Activated CD4-positive, alpha-beta T cell treated with anti-CD3 and anti-CD28 coated beads for 36 hours (primary cell): ENCODE results near the gene FRRS1L. TPM values are rescaled to one million over a fixed set of nuclear protein-coding genes. Genes with fewer than 3 reads are reported as not detected.
"Not testable (repeated sequence)": the region's sequence is repeated elsewhere in the genome, so short reads cannot be mapped to it uniquely, and the experiment has no call there.

Experiments
- ATAC-seq: fragments of 200-7000 bp; cut with Tn5 transposase; one replicate; pipeline ENCODE4 v1.10.0; 2021; ENCODE audit warnings: mild to moderate bottlenecking, moderate library complexity
- CTCF ChIA-PET: fragments of 350-600 bp; sonication (Branson Sonifier 250); formaldehyde crosslinking; loops from one replicate; lab custom pipeline; 2021; ENCODE audit warnings: antibody characterized with exemption; lab: Charles Lee
- POLR2A ChIA-PET: fragments of 350-600 bp; sonication (Branson Sonifier 250); formaldehyde crosslinking; loops from one replicate; lab custom pipeline; 2021; ENCODE audit warnings: antibody characterized with exemption, inconsistent platforms; lab: Charles Lee
- DNase-seq: peaks from one replicate; pipeline ENCODE4 v3.0.0-alpha.2; 2020
- H3K27ac Mint-ChIP-seq: one replicate; pipeline ENCODE4 v1.8.0; 2021; ENCODE audit warnings: mixed read lengths
- H3K27me3 Mint-ChIP-seq: one replicate; pipeline ENCODE4 v1.8.0; 2021; ENCODE audit warnings: mixed read lengths
- H3K36me3 Mint-ChIP-seq: one replicate; pipeline ENCODE4 v1.8.0; 2021; ENCODE audit warnings: low read depth, mixed read lengths
- H3K4me1 Mint-ChIP-seq: one replicate; pipeline ENCODE4 v1.8.0; 2021; ENCODE audit warnings: mixed read lengths
- H3K4me3 Mint-ChIP-seq: one replicate; pipeline ENCODE4 v1.8.0; 2021; ENCODE audit warnings: mild to moderate bottlenecking, moderate library complexity, mixed read lengths
- H3K9me3 Mint-ChIP-seq: one replicate; pipeline ENCODE4 v1.8.0; 2021; ENCODE audit warnings: low read depth, mixed read lengths
- intact Hi-C, 2 experiments: fragments of 100-400 bp; cut with DNase I in 1 of 2; cut with micrococcal nuclease in 1 of 2; formaldehyde crosslinking; loops; one replicate each; pipeline versions ENCODE4 v1.14.2 to v1.15.1; 2022 to 2024; cut with DNase I, micrococcal nuclease
- total RNA-seq, 2 experiments: library from RNA; stranded (reverse); gene quantifications; one replicate each; pipeline ENCODE4 v1.2.3, GENCODE V29; 2021

The FRRS1L gene
- total RNA-seq, 2 experiments from 2014 or later: not detected

GRCh38 chr9:109129470-109130197, 37.4 kb downstream of the FRRS1L start:
- Mint-ChIP-seq H3K4me3 (no peak overlapping the region), H3K27ac (no peak overlapping the region), H3K9me3 (no peaks in the 10 kb centered on the region), H3K27me3 (no peaks in the 10 kb centered on the region), H3K36me3 (no peaks in the 10 kb centered on the region), H3K4me1 (no peaks in the 10 kb centered on the region)
- ChIA-PET POLR2A (no interaction called here), CTCF (no interaction called here)
- intact Hi-C loops: no loop called here
- DNase-seq (no peak), ATAC-seq (no peak)

DNA sequence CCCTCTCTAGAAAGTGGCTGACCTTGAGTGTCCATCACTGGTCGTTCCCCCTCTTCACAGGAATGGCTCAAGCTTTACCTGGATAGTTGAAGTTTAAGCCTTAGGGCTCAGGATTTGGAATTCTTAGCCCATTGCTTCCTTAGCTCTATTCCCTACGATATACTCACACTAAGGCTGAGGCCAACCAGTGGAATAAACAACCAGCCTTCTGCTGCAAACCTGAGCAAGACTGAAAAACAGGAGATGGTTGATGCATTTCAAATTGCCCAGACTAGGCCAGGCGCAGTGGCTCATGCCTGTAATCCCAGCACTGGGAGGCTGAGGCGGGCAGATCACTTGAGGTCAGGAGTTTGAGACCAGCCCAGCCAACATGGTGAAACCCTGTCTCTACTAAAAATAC, 40.4 kb downstream of the FRRS1L start:
- H3K4me1 Mint-ChIP-seq, intact Hi-C loops, CTCF ChIA-PET, H3K9me3 Mint-ChIP-seq, DNase-seq, POLR2A ChIA-PET, H3K27me3 Mint-ChIP-seq, H3K27ac Mint-ChIP-seq, H3K36me3 Mint-ChIP-seq, H3K4me3 Mint-ChIP-seq, ATAC-seq: not testable (repeated sequence)

- ATAC-seq: no peak
- ChIA-PET CTCF (interaction anchor here (1.2 kb wide), 1 partner anchor 13 kb away, joined by 3 read pairs; no protein-coding TSS in a partner anchor), POLR2A (no interaction called here)
- Mint-ChIP-seq H3K27me3 (no peaks in the 10 kb centered on the region), H3K4me1 (peaks cover 8% of the 10 kb centered on the region), H3K9me3 (no peaks in the 10 kb centered on the region), H3K36me3 (no peaks in the 10 kb centered on the region), H3K4me3 (no peak overlapping the region), H3K27ac (no peak overlapping the region)
- DNase-seq: no peak
- intact Hi-C loops: no loop called here
Measured at GRCh38 chr9:109124121-109124520, 42.9 kb downstream of the FRRS1L start.

DNA sequence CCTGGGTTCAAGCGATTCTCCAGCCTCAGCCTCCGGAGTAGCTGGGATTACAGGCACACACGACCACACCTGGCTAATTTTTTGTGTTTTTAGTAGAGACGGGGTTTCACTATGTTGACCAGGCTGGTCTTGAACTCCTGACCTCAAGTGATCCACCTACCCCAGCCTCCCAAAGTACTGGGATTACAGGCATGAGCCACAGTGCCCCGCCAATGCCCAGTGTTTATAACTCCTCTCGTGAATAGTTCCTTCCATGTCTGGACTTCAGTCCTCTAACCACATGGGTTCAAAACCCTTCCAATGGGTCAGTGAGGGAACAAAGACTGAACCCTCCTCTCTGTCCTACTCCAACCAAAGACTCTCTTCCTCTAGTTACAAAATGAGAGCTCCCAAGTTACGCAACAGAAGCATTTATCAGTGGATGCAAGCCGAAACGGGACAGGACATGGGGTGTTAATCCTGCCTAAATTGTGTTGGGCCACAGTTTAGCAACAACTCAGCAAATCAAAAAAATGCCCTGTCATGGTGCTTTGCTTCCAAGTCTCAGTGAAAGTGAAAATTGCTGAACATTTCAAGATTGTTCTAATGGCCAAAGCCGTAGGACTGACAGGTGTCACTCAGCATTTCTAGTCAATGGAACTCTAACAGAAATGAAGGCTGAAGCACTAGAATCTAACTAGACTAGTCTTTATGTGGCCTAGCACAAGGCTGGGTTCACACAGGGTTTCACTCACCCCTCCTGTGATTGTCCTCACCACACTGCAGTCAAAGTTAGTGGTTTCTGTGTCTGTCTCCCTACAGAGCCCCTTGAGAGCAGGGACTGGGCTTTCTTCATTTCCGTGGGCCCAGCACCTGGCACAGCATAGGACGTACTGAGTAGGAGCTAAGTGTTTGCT, 44.1 kb downstream of the FRRS1L start:
- POLR2A ChIA-PET: no interaction called here
- Mint-ChIP-seq H3K27ac (no peak overlapping the region), H3K4me1 (peaks cover 10% of the 10 kb centered on the region), H3K27me3 (no peaks in the 10 kb centered on the region), H3K9me3 (no peaks in the 10 kb centered on the region), H3K4me3 (no peak overlapping the region), H3K36me3 (peaks cover under 1% of the 10 kb centered on the region)
- CTCF ChIA-PET: interaction anchor here (1.2 kb wide), 1 partner anchor 12 kb away, joined by 3 read pairs; no protein-coding TSS in a partner anchor
- intact Hi-C loops: no loop called here
- no peak for ATAC-seq
- DNase-seq: no peak

- Mint-ChIP-seq H3K27ac (no peak overlapping the region), H3K4me1 (peaks cover 25% of the 10 kb centered on the region), H3K36me3 (peaks cover 10% of the 10 kb centered on the region), H3K27me3 (no peaks in the 10 kb centered on the region), H3K4me3 (no peak overlapping the region), H3K9me3 (no peaks in the 10 kb centered on the region)
- CTCF ChIA-PET: interaction anchor here (0.7 to 1.4 kb wide), 2 partner anchors 13 to 81 kb away, joined by 3 read pairs; no protein-coding TSS in a partner anchor
- POLR2A ChIA-PET: no interaction called here
- ATAC-seq (no peak), DNase-seq (no peak)
- intact Hi-C loops: loop anchor here in 1 of 2 experiments (2.0 kb wide), 1 partner anchor 187 kb away; the partner anchor contains the start of genes ABITRAM and ELP1
Measured at GRCh38 chr9:109121232-109121796, 45.7 kb downstream of the FRRS1L start.

DNA sequence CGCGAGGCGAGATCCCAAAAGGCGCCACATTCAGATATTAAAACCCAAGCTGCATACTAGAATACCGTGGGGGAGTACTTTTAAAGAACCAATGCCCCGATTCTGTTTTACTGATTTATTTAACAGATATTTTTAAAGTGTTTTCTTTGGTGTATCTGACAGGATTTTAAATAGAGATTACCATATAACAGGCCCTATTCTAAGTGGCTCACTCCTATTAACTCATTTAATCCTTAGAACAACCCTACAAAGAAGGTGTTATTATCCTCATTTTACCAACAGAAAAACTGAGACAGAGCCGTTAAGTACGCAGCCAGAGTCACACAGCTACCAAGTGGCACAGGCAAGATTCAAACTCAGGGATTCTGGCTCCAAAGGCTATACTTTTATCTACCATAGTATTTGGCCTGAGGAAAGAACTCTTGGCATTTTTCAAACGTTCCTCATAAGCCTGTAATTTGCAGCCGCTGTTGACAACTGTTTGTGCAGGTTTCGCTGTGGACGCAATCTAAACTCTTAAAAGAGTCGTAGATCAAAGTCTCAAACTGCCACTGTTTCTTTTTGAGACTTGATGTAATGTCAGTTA, 46.8 kb downstream of the FRRS1L start:
- CTCF ChIA-PET: interaction anchor here (0.7 to 1.4 kb wide), 3 partner anchors 14 to 242 kb away, joined by 3 to 5 read pairs (median 4); no protein-coding TSS in a partner anchor
- intact Hi-C loops: loop anchor here (1.0 to 2.0 kb wide), 5 partner anchors 61 to 186 kb away; partner anchors contain the start of genes ABITRAM (in 2 of the 2), ELP1 (in 2 of the 2) and CTNNAL1 (in 1 of the 2)
- POLR2A ChIA-PET: interaction anchor here (0.6 to 1.3 kb wide), 6 partner anchors 11 to 206 kb away, joined by 3 to 6 read pairs (median 3); no protein-coding TSS in a partner anchor

DNA sequence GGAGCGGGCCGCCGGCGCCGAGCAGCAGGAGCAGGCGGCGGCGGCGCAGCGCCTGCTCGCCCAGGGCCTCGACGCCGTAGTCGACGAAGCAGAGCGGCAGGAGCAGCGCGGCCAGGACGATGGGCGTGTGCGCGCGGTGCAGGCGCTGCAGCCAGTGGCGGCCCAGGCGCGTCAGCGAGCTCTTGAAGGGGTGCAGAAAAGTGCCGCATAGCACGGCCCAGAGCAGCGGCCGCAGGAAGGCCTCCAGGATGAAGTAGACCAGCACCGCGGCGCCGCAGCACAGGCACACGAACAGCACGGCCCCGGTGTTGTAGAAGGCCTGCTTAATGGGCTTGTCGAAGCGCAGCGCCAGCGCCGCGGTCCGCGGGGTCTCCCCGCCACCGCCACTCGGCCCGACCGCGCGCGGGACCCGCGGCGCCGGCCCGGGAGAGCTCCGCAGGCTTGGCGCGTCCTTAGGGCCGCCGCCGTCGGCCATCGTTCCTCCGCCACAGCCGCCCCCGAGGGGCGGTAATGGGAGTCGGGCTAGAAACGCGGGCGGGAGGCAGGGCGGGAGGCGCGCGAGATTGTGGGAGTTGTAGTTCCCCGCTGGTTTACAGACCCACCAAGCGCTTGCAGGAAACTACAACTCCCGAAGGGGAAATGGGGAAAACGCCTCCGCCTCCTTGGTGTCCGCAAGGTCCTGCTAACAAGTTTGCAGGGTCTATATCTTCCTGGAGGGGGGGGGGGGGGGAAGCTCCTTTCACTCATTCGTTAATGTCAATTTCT, 47.4 kb downstream of the FRRS1L start, which contains the start of gene TMEM245:
TMEM245 (minus strand) TSS at position 509 of the 765 bp plus-strand sequence; CDS start at position 475, 34 bp downstream.
- CTCF ChIA-PET: interaction anchor here (0.7 to 1.4 kb wide), 3 partner anchors 15 to 241 kb away, joined by 3 to 5 read pairs (median 4); no protein-coding TSS in a partner anchor
- ATAC-seq (peak; percentile 91), DNase-seq (peak; percentile 97)
- H3K27me3 Mint-ChIP-seq: no peaks in the 10 kb centered on the region
- no peaks in the 10 kb centered on the region for H3K9me3 Mint-ChIP-seq
- peaks cover 39% of the 10 kb centered on the region for H3K4me1 Mint-ChIP-seq
- H3K36me3 Mint-ChIP-seq: peaks cover 17% of the 10 kb centered on the region
- H3K4me3 Mint-ChIP-seq: peak within 1 kb of the TSS; percentile 94
- intact Hi-C loops: loop anchor here (1.0 to 10.0 kb wide), 13 partner anchors 18 to 1877 kb away; partner anchors contain the start of genes ABITRAM (in 2 of the 2), ELP1 (in 2 of the 2), CTNNAL1 (in 1 of the 2) and KLF4 (in 1 of the 2)
- POLR2A ChIA-PET: interaction anchor here (0.6 to 1.3 kb wide), 6 partner anchors 10 to 205 kb away, joined by 3 to 6 read pairs (median 3); no protein-coding TSS in a partner anchor
- peak within 1 kb of the TSS; percentile 81 for H3K27ac Mint-ChIP-seq

More for the DNA sequence above, 46.8 kb downstream of the FRRS1L start:
- Mint-ChIP-seq H3K27ac (peak overlapping the region; percentile 81), H3K27me3 (no peaks in the 10 kb centered on the region), H3K4me1 (peaks cover 32% of the 10 kb centered on the region), H3K9me3 (no peaks in the 10 kb centered on the region), H3K4me3 (peak overlapping the region; percentile 94), H3K36me3 (peaks cover 15% of the 10 kb centered on the region)
- ATAC-seq (no peak), DNase-seq (no peak)

- Mint-ChIP-seq H3K4me3 (peak overlapping the region; percentile 94), H3K27me3 (no peaks in the 10 kb centered on the region), H3K27ac (peak overlapping the region; percentile 62), H3K4me1 (peaks cover 46% of the 10 kb centered on the region), H3K36me3 (peaks cover 21% of the 10 kb centered on the region), H3K9me3 (no peaks in the 10 kb centered on the region)
- DNase-seq (peak; percentile 33), ATAC-seq (no peak)
- POLR2A ChIA-PET: interaction anchor here (1.3 to 1.6 kb wide), 4 partner anchors 9 to 21 kb away, joined by 3 to 10 read pairs (median 5); no protein-coding TSS in a partner anchor
- intact Hi-C loops: loop anchor here (1.0 to 10.0 kb wide), 10 partner anchors 9 to 1877 kb away; partner anchors contain the start of genes EPB41L4B (in 1 of the 2), KLF4 (in 1 of the 2) and TXN (in 1 of the 2)
- CTCF ChIA-PET: interaction anchor here (0.6 to 1.4 kb wide), 3 partner anchors 10 to 163 kb away, joined by 3 to 4 read pairs (median 3); no protein-coding TSS in a partner anchor
Measured at GRCh38 chr9:109118808-109119438, 48.1 kb downstream of the FRRS1L start.
